Measurements from ENCODE around the gene GINS1.

DNA sequence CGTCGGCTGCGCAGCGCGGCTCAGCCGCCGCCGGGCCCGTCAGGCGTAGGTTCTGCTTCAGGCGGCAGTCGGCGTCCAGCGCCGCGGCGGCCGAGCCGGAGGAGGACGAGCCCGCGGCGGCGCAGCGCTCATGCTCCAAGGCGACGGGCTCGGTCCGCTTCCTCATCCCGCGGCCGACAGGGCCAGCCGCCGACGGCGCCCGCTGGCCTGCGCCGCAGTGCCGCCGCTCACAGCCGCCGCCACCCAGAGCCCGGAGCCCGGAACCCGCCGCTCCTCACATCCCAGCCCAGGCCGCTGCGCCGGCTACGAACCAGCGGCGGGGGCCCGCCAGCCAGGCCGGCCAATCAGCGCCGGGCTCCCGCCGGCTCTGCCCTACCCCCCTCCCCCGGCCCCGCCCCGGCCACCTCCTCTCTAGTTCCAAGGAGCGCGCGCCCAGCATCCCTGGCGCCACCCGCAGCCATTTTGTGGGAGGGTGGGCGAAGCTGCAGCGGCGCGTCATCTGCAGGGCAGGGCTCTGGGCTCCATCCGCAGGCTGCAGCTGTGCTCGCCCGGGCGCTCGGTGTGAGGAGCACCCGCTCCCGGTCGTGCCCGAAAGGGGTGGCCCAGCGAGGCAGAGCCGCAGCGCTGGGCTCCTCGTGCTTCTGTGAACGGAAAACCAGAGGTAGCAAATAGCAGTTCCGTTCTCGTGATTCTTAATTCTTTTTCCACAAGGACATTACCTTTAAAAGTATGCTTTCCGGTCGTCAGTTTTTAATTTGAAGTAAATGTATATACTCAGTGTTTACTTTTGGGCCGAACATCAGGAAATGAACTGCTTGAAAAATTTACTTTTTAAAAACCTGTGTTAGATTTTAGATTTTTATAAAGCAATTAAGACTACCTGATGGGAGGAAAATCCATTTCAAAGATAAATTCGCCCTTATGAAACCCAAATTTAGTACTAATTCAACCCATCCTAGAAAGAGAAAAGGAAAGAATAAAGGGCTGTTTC is 16.6 kb upstream of the GINS1 start, which contains the start of gene ABHD12:
- TF ChIP-seq SAP30 (IDR thresholded peaks at IDR 0.05; ENCODE audit: insufficient read depth, insufficient replicate concordance, low read length) (no peak), CEBPB (IDR thresholded peaks at IDR 0.05; ENCODE audit: low read depth, low read length) (no peak), GABPA (IDR thresholded peaks at IDR 0.05; ENCODE audit: borderline replicate concordance, insufficient read depth, low read length) (no peak), EP300 (IDR thresholded peaks at IDR 0.05; ENCODE audit: borderline replicate concordance in 1 of 2, low read depth in 2 of 2, low read length in 2 of 2) (no peak), JUN (IDR thresholded peaks at IDR 0.05; ENCODE audit: low read depth, low read length) (no peak), JUND (IDR thresholded peaks at IDR 0.05; ENCODE audit: low read length) (no peak)
- TF ChIP-seq, protein P1, sequence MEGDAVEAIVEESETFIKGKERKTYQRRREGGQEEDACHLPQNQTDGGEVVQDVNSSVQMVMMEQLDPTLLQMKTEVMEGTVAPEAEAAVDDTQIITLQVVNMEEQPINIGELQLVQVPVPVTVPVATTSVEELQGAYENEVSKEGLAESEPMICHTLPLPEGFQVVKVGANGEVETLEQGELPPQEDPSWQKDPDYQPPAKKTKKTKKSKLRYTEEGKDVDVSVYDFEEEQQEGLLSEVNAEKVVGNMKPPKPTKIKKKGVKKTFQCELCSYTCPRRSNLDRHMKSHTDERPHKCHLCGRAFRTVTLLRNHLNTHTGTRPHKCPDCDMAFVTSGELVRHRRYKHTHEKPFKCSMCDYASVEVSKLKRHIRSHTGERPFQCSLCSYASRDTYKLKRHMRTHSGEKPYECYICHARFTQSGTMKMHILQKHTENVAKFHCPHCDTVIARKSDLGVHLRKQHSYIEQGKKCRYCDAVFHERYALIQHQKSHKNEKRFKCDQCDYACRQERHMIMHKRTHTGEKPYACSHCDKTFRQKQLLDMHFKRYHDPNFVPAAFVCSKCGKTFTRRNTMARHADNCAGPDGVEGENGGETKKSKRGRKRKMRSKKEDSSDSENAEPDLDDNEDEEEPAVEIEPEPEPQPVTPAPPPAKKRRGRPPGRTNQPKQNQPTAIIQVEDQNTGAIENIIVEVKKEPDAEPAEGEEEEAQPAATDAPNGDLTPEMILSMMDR (IDR thresholded peaks at IDR 0.05; ENCODE audit: control extremely low read depth in 1 of 3, insufficient read depth in 1 of 3, low read depth in 1 of 3, low read length in 3 of 3): no peak
- TF ChIP-seq, protein P2, sequence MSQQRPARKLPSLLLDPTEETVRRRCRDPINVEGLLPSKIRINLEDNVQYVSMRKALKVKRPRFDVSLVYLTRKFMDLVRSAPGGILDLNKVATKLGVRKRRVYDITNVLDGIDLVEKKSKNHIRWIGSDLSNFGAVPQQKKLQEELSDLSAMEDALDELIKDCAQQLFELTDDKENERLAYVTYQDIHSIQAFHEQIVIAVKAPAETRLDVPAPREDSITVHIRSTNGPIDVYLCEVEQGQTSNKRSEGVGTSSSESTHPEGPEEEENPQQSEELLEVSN (IDR thresholded peaks at IDR 0.05): peak; percentile 39; the same call in 1 of the 2 replicates
- TF ChIP-seq, protein P3, sequence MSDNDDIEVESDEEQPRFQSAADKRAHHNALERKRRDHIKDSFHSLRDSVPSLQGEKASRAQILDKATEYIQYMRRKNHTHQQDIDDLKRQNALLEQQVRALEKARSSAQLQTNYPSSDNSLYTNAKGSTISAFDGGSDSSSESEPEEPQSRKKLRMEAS (IDR thresholded peaks at IDR 0.05): peak; percentile 37; the same call in 1 of the 2 replicates

All from H1 (cell line).